Measurements from ENCODE around the gene C5orf22. TPM values are rescaled to one million over a fixed set of nuclear protein-coding genes. Genes with fewer than 3 reads are reported as not detected.

C5orf22 gene
- total RNA-seq, 4 donors from 2014 or later = 5.6 to 31.0 (median 18.3) TPM

- H3K4me1 ChIP-seq = no peaks in the 10 kb centered on the region
Measured at GRCh38 chr5:31504529-31504928, 27.6 kb upstream of the C5orf22 start.

GRCh38 chr5:31511305-31511704 is 20.8 kb upstream of the C5orf22 start:
- no peak for DNase-seq
- no peak for TF ChIP-seq POLR2A (IDR thresholded peaks at IDR 0.05)
- TF ChIP-seq CTCF (IDR thresholded peaks at IDR 0.05) = no peak
- Histone ChIP-seq H3K27ac (no peak overlapping the region), H3K4me1 (no peaks in the 10 kb centered on the region), H3K36me3 (no peaks in the 10 kb centered on the region), H3K27me3 (no peaks in the 10 kb centered on the region), H3K9me3 (no peaks in the 10 kb centered on the region), H3K4me3 (no peak overlapping the region)
- intact Hi-C loops (cut with DNase I; ENCODE audit: low total_unique reads) = no loop called here

More at GRCh38 chr5:31504529-31504928, 27.6 kb upstream of the C5orf22 start:
- H3K9me3 ChIP-seq = no peaks in the 10 kb centered on the region
- H3K36me3 ChIP-seq = no peaks in the 10 kb centered on the region
- no peak overlapping the region for H3K4me3 ChIP-seq
- H3K27me3 ChIP-seq = no peaks in the 10 kb centered on the region
- DNase-seq = no peak
- TF ChIP-seq POLR2A (IDR thresholded peaks at IDR 0.05) = no peak
- TF ChIP-seq CTCF (IDR thresholded peaks at IDR 0.05) = no peak
- intact Hi-C loops (cut with DNase I; ENCODE audit: low total_unique reads) = no loop called here
- H3K27ac ChIP-seq = no peak overlapping the region

- intact Hi-C loops (cut with DNase I; ENCODE audit: low total_unique reads) = no loop called here
- peaks cover 0 to 3% of the 10 kb centered on the region in 2 donors for H3K4me1 ChIP-seq
- no peaks in the 10 kb centered on the region for H3K27me3 ChIP-seq
- H3K27ac ChIP-seq = no peak overlapping the region
- TF ChIP-seq CTCF (IDR thresholded peaks at IDR 0.05) (no peak), POLR2A (IDR thresholded peaks at IDR 0.05) (no peak)
- no peaks in the 10 kb centered on the region for H3K9me3 ChIP-seq
- no peak for DNase-seq
- no peaks in the 10 kb centered on the region for H3K36me3 ChIP-seq
- no peak overlapping the region for H3K4me3 ChIP-seq
Measured at GRCh38 chr5:31516802-31517201, 15.3 kb upstream of the C5orf22 start.

- Histone ChIP-seq H3K27me3 (no peaks in the 10 kb centered on the region), H3K27ac (no peak overlapping the region), H3K36me3 (no peaks in the 10 kb centered on the region), H3K4me3 (no peak overlapping the region), H3K9me3 (no peaks in the 10 kb centered on the region), H3K4me1 (peaks cover 0 to 3% of the 10 kb centered on the region in 2 donors)
- TF ChIP-seq POLR2A (IDR thresholded peaks at IDR 0.05) (no peak), CTCF (IDR thresholded peaks at IDR 0.05) (no peak)
- intact Hi-C loops (cut with DNase I; ENCODE audit: low total_unique reads) = no loop called here
- DNase-seq = no peak
Measured at GRCh38 chr5:31523041-31523440, 9.1 kb upstream of the C5orf22 start.

GRCh38 chr5:31530541-31531265 is 1.4 kb upstream of the C5orf22 start:
- no peaks in the 10 kb centered on the region for H3K27me3 ChIP-seq
- no peak overlapping the region for H3K27ac ChIP-seq
- DNase-seq = no peak
- peak overlapping the region; percentile 70 to 88 for H3K4me3 ChIP-seq
- peaks cover 0 to 6% of the 10 kb centered on the region in 2 donors for H3K4me1 ChIP-seq
- no peaks in the 10 kb centered on the region for H3K36me3 ChIP-seq
- intact Hi-C loops (cut with DNase I; ENCODE audit: low total_unique reads) = no loop called here
- no peaks in the 10 kb centered on the region for H3K9me3 ChIP-seq
- TF ChIP-seq CTCF (IDR thresholded peaks at IDR 0.05) = no peak
- TF ChIP-seq POLR2A (IDR thresholded peaks at IDR 0.05) = no peak
